ENCODE measurements around the gene MKI67. TPM values are rescaled to one million over a fixed set of nuclear protein-coding genes. Genes with fewer than 3 reads are reported as not detected.

The MKI67 gene
- total RNA-seq, 1 donor from 2014 or later = 2.1 TPM

DNA sequence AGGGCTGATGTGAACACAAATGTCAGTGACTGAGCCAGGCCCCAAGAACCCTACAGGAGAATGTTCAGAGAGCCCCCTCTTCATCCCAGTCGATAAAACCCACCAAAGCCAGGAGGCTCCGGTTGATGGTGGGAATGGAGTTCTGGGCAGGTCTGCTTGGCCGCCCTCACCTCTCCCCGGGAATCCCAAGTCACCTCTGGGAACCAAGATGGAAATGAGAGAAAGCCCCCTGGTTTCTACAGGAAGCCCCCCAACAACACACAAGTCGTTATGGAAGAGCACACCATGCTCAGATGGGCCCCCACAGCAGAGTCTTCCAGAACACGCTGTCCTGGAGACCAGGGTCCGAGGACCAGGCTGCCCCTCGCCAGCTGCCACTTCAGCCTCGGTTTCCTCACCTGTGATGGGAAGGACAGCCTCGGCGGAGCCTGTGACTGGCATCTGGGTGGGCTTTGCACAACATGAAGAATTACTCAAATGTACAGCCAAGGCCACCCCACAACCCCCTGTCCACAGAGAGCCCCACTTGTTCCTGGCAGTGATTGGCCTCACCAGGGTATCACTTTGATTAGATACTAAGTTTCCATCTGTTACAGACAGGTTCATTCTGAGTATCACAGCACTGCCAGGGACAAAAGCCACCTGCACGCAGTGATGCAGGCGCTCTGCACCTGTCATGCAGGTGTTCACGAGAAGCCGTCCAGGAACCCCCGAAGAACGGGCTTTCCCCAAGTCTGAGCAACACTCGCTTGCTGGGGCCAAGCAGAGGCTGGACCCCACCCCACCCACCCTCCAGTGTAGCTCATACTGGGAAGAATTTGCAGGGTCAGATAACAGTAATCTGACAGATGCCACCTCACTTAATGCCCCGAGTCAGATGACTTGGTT is 57.6 kb downstream of the MKI67 start:
- H3K27ac ChIP-seq = no peak overlapping the region
- no peak for ATAC-seq
- intact Hi-C loops (cut with DNase I) = no loop called here
- peaks cover 18% of the 10 kb centered on the region for H3K4me1 ChIP-seq
- H3K36me3 ChIP-seq = peaks cover 88% of the 10 kb centered on the region
- no peak overlapping the region for H3K4me3 ChIP-seq
- TF ChIP-seq CTCF (IDR thresholded peaks at IDR 0.05) = no peak
- peak; percentile 55 for DNase-seq
- no peaks in the 10 kb centered on the region for H3K9me3 ChIP-seq
- H3K27me3 ChIP-seq = no peaks in the 10 kb centered on the region

- intact Hi-C loops (cut with DNase I) = no loop called here
- Histone ChIP-seq H3K9me3 (no peaks in the 10 kb centered on the region), H3K4me1 (peaks cover 25% of the 10 kb centered on the region), H3K36me3 (peaks cover 80% of the 10 kb centered on the region), H3K27ac (no peak overlapping the region), H3K4me3 (no peak overlapping the region), H3K27me3 (no peaks in the 10 kb centered on the region)
- ATAC-seq (no peak), DNase-seq (peak; percentile 56)
- TF ChIP-seq CTCF (IDR thresholded peaks at IDR 0.05) = no peak
Measured at GRCh38 chr10:128067691-128068397, 58.4 kb downstream of the MKI67 start.

GRCh38 chr10:128066870-128067382 is 59.3 kb downstream of the MKI67 start:
- no peak for ATAC-seq
- Histone ChIP-seq H3K27ac (no peak overlapping the region), H3K36me3 (peaks cover 76% of the 10 kb centered on the region), H3K4me1 (peaks cover 34% of the 10 kb centered on the region), H3K9me3 (no peaks in the 10 kb centered on the region), H3K4me3 (no peak overlapping the region), H3K27me3 (no peaks in the 10 kb centered on the region)
- DNase-seq = peak; percentile 39
- TF ChIP-seq CTCF (IDR thresholded peaks at IDR 0.05) = no peak
- intact Hi-C loops (cut with DNase I) = no loop called here

GRCh38 chr10:128065881-128066534 is 60.2 kb downstream of the MKI67 start:
- Histone ChIP-seq H3K4me1 (peaks cover 37% of the 10 kb centered on the region), H3K9me3 (no peaks in the 10 kb centered on the region), H3K36me3 (peaks cover 76% of the 10 kb centered on the region), H3K27me3 (no peaks in the 10 kb centered on the region), H3K4me3 (no peak overlapping the region), H3K27ac (no peak overlapping the region)
- peak; percentile 45 for DNase-seq
- TF ChIP-seq CTCF (IDR thresholded peaks at IDR 0.05) = no peak
- ATAC-seq = no peak
- intact Hi-C loops (cut with DNase I) = no loop called here

GRCh38 chr10:128064970-128065580 is 61.1 kb downstream of the MKI67 start:
- Histone ChIP-seq H3K9me3 (no peaks in the 10 kb centered on the region), H3K27ac (peak overlapping the region; percentile 64), H3K4me3 (no peak overlapping the region), H3K36me3 (peaks cover 75% of the 10 kb centered on the region), H3K27me3 (no peaks in the 10 kb centered on the region), H3K4me1 (peaks cover 37% of the 10 kb centered on the region)
- peak; percentile 9 for ATAC-seq
- DNase-seq = no peak
- no peak for TF ChIP-seq CTCF (IDR thresholded peaks at IDR 0.05)
- intact Hi-C loops (cut with DNase I) = no loop called here
